T-helper 2 cell treated with Interferon-gamma antibody and Interleukin-4, amounts not matched to agents 100 ng/mL and 5 ng/mL, for 36 hours (primary cell): Measurements from ENCODE around the gene KDM6A. TPM values are rescaled to one million over a fixed set of nuclear protein-coding genes. Genes with fewer than 3 reads are reported as not detected.

Experiments
- total RNA-seq: library from RNA; stranded (reverse); gene quantifications from 2 replicates; pipeline ENCODE4 v1.2.3, GENCODE V29; 2022

The KDM6A gene
- total RNA-seq, 1 donor from 2014 or later: 24.8 TPM

Other genes with a start within 250 kb of the KDM6A start
- gene DUSP21, start 29.2 kb upstream of the KDM6A start, total RNA-seq: not detected in 2 replicates